Activated T-cell treated with anti-CD3 and anti-CD28 coated beads, Interleukin-2, amount 50 U/mL, for 1 hour (primary cell): ENCODE results near the gene KRTAP10-5.
"Not testable (repeated sequence)": the region's sequence is repeated elsewhere in the genome, so short reads cannot be mapped to it uniquely, and the experiment has no call there.

Experiments used
- DNase-seq: peaks from one replicate; pipeline ENCODE4 v3.0.0-alpha.2; 2020

Gene KRTAP10-5

DNA sequence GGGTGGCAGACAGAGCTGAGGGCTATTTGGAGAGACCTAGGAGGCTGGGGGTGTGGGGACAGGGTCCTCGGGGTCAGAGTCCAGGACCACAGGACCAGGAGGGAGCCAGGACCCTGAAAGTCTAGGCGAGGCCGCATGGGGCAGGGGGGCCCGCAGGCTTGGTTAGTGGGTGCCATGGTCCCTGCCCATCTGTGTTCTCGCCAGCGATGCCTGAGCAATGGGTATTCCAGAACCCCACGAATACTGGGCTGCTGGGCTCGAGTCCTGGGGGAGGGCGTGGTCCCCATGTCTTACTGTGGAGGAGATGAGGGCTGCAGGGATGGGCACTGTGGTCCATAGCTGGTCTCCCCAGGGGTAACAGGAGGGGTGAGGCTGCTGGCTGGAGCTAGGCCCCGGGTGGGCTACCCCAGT is 9.9 kb upstream of the KRTAP10-5 start:
- no peak for DNase-seq

DNA sequence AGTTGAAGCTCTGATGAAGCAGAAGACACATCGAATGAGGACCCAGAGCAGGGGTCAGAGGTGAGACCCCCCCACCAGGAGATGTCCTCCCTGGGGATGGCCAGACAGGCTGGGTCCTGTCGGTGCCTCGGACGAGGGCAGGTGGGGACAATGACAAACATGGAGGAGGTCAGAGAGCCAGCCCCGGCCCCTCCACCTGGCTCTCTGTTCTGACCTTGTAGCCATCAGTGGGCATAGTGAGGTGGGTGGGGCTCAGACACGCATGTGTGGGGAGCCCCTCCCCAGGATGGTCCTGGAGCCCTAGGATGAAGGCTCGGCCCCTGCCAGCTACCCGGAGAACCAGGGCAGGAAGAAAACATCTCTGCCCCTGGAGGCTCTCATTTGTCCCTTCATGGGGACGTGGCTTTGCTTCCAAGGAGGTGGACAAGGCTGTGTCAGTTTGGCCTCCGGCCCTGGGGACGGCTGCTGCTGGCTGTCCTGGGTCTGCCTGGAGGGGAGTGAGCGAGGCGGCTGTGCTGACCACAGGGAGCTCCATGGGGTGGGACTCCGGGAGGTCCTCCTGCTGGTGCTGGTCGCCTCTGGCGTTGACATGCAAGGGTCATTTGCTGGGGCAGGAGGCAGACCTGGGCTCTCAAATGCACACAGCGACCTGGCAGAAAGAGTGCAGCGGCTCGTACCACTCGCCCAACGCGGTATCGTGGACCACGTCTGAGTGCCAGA is 9.3 kb upstream of the KRTAP10-5 start:
- DNase-seq: no peak

DNA sequence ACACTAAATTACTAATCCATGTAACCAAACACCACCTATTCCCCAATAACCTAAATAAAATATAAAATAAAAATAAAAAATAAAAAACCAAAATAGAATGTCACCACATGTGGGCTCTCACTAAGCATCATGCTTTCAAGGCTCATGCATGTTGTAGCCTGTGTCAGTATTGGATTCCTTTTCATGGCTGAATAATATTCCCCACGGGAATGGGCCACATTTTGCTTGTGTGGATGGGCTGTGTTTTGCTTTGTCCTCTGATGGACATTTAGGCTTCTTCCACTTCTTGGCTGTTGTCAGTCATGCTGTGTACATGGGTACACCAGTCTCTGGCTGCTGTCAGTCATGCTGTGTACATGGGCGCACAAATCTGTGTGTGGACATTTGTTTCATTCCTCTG is 8.7 kb upstream of the KRTAP10-5 start:
- no peak for DNase-seq

DNA sequence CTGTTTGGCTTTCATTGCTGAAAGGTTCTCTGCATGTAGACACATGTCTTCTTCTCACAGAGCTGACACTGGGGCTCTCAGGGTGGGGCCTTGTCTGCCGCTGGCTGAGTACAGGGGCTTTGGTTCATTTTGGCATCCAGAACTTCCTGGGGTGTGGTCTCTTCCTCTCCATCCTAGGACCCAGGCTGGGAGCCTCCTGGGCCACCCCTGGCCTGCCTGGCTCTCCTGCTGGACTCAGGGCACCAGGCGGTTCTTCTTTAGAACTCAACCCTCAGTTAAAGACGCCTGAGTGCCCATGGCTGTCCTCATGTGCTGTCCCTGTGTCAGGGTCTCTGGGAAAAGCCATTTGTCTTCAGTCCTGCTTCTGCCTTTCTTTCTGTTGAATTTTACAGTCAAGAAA is 5.5 kb upstream of the KRTAP10-5 start:
- no peak for DNase-seq

DNA sequence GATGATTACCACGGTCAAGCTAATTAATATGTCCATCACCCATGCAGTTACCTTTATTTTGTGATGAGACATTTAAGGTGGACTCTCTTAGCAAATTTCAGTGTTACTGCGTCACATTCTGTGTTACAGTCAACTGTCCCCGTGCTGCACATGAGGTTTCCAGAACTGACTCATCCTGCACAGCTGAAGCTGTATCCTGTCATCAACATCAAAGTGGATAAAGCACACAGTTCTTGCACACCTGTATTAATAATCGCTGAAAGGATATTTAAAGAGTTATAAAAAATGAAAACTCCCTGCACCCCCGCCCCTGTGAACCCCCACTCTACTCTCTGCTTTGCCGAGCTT is 3.4 kb upstream of the KRTAP10-5 start:
- no peak for DNase-seq

DNA sequence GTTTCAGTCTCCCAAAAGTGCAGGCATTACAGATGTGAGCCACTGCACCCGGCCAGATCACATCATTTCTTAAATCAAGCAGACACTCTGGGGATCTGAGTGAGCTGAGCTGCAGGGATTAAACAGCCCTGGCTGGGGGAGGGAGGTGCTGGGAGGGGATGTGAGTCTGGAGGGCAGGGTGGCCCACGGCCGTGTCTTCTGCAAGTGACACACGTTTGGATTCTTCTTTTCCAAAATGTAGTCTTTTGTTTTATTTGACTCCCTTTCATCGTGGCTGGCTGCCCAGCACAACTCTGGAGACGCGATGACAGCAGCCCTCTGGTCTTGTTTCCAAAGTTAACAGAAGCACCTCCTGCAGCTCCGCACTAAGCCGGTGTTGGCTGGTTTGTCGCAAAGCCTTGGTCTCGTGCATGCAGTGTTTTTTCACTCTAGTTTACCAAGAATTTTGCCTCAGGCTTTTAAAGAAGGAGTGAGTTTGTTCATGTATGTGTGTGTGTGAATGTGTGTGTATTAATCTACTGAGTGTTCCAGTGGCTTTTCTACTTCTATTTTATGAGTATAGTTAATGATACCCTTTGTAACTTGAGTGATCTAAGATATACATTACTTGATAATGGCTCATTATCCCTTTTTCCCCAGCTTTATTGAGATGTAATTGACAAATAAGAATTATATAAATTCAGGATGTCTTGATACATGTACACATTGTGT is 2.8 kb upstream of the KRTAP10-5 start:
- no peak for DNase-seq

DNA sequence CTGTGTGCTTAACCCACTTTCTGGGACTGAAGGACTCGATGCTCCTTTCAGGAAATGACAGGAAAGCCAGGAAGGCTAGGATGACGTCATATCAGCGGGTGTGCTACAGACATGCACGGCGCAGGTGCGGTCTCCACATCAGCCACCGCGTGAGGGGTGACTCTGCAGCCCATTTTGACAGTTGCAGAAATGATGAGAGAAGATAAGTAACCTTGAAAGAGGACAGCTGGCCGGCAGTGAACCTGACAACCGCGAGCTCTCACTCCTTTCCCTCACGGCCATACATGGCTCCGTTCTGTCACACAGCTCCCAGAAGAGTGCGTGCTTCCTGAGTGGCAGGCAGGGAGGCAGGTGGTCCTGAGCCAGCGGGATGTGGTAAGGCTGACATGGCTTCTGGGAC is 1.7 kb upstream of the KRTAP10-5 start:
- DNase-seq: no peak

DNA sequence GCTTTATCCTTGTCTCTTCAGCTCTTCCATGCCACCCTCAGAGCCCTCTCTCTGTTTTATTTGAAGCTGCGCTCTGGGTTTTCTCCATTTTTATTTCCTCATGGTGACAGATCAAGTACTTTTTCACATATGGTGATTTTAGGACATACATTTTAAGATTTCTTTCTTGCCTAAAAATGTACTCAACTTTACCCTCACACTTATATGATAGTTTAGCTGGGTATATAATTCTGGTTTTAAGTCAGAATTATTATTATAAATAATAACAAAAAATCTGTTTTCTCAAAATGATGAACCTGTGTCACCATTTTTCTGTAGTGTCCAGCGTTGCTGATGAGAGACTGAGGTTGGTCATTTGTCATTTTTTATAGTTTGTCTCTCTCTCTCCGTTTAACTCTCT is 754 bp upstream of the KRTAP10-5 start:
- DNase-seq: no peak

DNA sequence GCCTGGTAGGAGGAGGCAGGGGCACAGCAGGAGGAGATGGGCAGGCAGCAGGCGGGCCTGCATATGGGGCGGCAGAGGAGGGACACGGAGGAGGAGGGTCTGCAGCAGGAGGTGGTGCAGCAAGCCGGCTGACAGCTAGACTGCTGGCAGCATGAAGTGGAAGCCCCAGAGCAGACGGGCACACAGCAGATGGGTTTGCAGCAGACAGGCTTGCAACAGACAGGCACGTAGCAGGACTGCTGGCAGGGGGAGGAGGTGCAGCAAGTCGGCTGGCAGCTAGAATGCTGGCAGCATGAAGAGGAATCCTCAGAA is 615 bp downstream of the KRTAP10-5 start:
- DNase-seq: no peak

DNA sequence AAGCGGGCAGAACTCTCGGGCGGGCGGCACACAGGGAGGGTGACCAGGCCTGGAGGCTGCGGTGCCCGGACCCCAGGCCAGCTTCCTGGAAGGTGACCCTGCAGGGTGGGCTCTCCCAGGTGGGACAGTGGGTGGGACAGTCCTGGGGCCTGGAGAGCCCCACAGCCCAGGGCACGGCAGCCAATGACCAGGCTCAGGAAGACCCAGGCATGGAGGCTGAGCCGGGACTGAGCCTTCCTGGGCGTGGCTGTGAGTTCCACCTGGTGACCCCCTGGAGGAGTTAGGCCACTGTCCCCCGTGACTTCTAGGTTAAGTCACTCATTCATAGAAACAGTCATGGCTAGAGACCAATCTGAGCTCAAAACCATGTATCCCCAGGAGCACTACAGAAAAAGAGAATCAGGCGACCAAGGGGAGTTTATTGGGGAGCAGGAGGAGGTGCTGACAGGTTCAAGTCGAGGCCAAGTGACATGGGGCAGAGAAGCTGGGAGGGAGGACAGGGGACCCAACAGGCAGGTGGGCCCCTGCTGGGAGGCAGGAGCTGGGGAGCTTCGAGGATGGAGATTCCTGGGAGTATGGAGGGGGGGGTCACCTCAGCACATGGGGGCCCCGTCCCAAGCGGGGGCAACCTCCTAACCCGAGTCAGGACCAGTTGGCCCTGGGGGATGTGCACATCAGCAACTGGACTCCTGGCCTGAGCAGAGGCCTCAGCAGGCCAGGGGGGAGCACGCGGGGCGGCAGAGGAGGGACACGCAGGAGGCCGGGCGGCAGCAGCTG is 1.2 kb downstream of the KRTAP10-5 start:
- no peak for DNase-seq

DNA sequence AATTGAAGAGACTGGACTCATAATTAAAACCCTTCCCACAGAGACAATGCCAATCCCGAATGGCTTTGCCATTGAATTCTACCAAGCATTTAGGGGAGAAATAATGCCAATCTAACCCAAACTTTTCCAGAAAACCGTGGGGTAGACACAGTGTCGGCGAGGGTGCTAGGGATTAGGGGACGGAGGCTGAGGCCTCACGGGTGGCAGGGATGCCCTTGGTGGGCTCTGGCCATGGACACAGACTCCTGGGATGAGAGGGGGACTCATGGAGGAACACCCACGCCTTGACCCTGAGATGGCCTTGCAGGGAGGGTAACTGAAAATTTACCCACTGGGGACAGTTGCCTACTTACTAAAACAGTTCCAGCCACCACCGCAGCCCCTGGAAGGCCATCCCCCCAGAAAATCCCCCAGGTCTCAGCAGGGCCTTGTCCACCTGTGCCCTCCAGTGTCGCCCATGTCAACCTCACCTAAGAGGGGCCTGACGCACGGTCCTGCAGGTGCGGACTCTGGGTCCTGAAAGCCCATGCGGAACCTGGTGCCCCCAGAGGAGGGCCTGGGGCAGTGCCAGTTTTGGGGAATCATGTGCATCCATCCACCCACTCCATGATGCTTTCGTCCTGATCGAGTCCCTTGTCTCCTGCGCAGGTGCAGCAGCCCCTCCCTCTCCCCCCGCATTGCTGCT is 1.9 kb downstream of the KRTAP10-5 start:
- no peak for DNase-seq

DNA sequence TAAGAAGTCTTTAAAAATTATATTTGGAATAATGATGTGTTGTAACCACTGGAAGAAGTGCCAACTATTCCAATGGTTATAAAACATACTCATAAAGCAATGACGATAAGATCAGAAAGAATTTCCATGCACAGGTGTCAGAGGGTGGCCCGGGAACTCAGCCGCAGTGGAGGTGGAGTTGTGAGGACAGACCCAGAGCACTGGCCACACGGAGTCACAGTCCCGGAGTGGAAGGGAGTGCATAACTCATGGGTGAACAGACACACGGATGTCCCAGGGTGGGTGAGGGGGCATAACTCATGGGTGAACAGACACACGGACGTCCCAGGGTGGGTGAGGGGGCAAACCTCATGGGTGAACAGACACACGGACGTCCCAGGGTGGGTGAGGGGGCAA is 4.4 kb downstream of the KRTAP10-5 start:
- DNase-seq: no peak

DNA sequence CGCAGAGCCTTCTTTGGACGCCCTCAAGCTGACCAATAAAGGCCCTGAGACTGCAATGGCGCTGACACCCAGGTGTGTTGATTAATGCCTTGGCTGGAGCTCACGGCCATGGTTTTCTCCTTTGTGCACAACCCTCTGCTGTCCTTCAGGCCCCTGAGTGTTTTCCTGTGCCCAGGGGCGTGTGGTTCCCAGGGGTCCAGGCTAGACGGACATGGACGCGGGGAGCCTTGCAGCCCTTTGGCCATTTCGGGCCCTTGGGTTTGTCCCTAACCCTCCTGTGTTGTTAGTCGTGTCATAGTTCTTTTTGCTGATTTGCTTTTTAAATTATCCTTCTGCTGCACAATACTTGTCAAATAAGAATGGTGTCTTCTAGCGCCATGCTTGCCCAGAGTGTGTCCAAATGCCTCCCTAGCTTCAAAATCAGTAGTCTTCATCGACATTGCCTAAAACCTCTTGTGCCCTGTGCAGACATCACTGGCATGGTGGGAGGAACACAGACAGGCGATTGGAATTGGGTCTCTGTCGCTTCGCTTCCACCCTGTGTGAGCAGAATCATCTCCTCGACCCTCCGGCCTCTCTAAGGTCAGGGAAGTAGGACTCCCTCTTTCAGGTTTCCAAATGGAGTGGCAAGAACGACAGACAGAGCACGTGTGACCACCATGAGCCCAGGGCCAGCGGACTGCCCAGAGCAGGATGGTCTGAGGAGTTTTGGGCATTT is 4.9 kb downstream of the KRTAP10-5 start:
- DNase-seq: no peak

DNA sequence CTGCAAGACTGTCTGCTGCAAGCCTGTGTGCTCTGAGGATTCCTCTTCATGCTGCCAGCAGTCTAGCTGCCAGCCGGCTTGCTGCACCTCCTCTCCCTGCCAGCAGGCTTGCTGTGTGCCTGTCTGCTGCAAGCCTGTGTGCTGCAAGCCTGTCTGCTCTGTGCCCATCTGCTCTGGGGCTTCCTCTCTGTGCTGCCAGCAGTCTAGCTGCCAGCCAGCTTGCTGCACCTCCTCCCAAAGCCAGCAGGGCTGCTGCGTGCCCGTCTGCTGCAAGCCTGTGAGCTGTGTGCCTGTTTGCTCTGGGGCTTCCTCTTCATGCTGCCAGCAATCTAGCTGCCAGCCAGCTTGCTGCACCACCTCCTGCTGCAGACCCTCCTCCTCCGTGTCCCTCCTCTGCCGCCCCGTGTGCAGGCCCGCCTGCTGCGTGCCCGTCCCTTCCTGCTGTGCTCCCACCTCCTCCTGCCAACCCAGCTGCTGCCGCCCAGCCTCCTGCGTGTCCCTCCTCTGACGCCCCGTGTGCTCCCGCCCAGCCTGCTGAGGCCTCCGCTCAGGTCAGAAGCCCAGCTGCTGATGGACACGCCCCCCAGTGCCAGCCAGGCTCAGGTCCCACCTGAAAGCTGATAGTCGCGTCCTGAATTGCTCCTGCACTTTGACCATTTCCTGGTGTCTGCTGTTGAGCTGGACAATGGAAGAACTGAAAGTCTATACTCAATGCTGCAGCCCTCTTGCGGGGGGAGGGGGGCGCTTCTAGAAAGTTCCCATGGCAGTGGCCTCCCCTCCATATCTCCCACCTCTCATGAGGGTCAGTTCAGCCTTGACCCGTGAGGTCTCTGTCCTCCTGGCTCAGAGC is 5.7 kb downstream of the KRTAP10-5 start:
- DNase-seq: no peak

DNA sequence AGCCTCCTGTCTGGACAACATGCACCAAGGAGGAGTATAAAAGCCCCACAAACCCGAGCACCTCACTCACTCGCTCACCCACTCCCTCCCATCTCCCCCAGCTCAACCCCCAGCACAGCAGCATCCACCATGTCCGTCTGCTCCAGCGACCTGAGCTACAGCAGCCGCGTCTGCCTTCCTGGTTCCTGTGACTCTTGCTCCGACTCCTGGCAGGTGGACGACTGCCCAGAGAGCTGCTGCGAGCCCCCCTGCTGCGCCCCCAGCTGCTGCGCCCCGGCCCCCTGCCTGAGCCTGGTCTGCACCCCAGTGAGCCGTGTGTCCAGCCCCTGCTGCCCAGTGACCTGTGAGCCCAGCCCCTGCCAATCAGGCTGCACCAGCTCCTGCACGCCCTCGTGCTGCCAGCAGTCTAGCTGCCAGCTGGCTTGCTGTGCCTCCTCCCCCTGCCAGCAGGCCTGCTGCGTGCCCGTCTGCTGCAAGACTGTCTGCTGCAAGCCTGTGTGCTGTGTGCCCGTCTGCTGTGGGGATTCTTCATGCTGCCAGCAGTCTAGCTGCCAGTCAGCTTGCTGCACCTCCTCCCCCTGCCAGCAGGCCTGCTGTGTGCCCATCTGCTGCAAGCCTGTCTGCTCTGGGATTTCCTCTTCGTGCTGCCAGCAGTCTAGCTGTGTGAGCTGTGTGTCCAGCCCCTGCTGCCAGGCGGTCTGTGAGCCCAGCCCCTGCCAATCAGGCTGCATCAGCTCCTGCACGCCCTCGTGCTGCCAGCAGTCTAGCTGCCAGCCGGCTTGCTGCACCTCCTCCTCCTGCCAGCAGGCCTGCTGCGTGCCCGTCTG is 6.6 kb downstream of the KRTAP10-5 start, which contains the start of gene KRTAP10-4:
Gene KRTAP10-4, plus strand, starts transcription at position 100 of the 827 bp plus-strand sequence. Its CDS starts 30 bp downstream, at position 130.
- not testable (repeated sequence) for DNase-seq

DNA sequence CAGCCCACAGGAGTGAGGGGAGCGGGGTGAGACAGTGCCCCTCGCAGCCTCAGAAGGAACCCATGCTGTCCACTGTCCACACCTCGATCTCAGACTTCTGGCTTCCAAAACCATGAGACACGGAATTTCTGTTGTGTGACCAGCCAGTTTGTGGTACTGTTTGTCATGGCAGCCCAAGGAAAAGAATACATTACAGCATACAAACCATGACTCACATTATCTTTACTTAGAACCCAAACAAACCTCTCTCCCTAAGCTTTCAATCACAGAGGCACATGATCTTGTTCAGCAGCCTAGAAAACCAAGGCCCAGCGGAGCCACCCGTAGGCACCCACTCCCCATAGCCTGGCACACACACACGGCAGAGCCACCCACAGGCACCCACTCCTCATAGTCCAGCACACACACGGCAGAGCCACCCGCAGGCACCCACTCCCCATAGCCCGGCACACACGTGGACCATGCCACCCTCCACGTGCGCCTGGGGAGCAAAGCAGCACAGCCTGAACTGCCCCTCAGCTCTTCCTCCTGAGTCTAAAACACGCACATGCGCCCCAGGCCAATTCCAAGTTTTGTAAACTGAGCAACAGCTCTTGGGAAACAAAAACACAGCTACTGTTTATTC is 7.3 kb downstream of the KRTAP10-5 start:
- DNase-seq: no peak

DNA sequence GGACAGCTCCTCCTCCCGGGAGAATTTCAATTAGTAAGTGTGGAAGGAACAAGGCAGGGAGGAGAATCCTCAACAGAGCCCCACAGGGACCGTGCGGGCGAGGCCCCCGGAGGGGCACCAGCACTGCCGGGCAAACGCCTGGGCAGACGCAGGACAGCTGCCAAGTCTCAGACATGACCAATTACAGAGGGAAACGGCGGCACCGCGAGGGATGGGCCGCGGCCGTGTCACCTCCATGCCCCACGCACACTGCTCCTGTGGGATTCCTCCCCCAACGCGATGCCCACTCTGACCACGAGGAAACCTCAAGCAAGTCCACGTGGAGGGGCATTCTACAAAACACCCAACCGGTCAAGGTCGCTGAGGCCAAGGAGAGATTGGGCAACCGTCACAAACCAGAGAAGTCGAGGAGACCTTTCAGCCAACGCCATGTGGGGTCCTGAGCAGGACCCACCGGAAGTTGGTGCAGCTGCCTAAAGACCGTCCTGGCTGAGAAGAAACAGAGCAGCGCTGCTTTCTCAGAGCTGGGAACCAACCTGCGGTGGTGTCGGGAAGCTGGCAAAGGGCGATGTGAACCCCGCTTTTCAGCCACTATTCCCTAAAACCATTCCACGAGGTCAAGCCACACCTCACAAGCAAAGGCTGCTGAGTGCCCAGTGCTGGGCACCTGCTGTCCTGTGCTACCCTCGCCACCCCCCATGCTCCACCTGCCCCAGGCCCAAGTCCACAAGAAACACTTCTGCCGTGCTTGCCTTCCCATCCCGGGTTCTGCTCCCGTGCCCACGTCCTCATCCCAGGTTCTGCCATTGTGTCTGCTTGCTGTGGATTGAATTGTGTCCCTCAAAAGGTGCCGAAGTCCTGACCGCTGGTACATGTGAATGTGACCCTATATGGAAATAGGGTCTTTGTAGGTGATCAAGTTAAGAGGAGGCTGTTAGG is 8.3 kb downstream of the KRTAP10-5 start:
- DNase-seq: no peak

DNA sequence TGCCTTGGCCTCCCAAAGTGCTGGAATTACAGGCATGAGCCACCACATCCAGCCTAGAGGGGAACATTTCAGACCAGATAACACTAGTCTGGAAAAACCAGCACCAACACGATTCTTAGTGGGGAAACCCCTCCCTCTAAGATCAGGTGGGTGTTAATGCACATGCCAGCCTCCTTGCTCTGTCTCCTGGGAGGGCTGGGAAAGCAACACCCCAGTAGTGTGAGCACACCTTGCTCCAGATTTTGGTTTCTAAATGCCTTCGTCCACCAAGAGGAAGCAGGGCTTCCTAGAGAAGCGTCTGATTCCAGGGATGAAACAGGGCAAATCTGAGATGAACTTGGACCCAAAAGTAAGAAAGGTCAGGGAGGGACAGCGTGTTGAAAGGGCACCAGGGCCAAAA is 9.1 kb downstream of the KRTAP10-5 start:
- no peak for DNase-seq

DNA sequence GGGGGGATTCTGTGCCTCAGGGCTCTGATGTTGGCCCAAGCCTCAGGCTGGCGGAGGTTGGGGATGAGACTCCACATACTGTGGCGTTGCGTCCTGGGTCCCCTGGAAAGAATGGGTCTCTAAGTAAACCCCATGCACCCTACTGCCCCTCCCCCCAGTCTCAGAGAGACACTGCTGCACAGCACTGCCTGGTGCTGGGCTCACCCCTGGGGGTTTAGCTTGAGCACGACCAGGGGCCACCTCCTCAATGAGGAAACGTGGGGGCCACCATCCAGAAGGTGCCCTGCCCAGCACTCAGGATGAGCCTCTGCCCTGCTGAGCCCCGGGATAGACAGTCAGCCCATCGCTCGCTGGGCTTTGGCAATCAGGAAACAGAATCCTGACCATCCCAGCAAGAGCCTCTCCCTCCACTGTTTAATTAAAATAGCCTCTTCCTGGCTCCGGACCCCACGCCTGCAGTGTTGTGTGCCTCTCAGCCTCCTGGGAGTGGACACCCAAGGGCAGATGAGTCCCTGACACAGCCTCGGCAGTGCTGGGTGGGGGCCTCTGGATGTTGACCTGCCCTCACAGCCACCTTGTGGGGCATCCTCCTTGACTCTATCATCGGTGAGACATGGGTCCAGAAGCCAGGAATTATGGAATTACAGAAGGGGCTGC is 10.4 kb downstream of the KRTAP10-5 start:
- no peak for DNase-seq
